Lower leg skin (tissue), 3 donors: ENCODE measurements around the gene ZNF765.

Source experiments
- CTCF ChIP-seq, 3 donors: fragments of 450-650 bp; IDR thresholded peaks; one replicate each; pipeline ENCODE4 v1.5.1; 2016; ENCODE audit warnings: antibody characterized with exemption in 3 of 3, mild to moderate bottlenecking in 3 of 3, moderate library complexity in 2 of 3
- POLR2A ChIP-seq, 2 donors: fragments of 450-650 bp; IDR thresholded peaks; one replicate each; pipeline ENCODE4 v1.6.1; 2016 to 2017; ENCODE audit warnings: antibody characterized with exemption in 2 of 2, mild to moderate bottlenecking in 1 of 2, moderate library complexity in 1 of 2

- TF ChIP-seq CTCF (IDR thresholded peaks at IDR 0.05) (no peak), POLR2A (IDR thresholded peaks at IDR 0.05) (no peak)
These were observed 401 bp upstream of the ZNF765 start for GRCh38 chr19:53394522-53394973.
